HepG2 (cell line): ENCODE measurements around the gene GPATCH3. TPM values are rescaled to one million over a fixed set of nuclear protein-coding genes. Genes with fewer than 3 reads are reported as not detected.
A peak's percentile ranks its signal among the peaks of the same experiment; 100 is the strongest.

ENCODE experiments used
- ARID2 ChIP-seq: sonication (generic); formaldehyde crosslinking; IDR thresholded peaks from 2 replicates; pipeline ENCODE4 v1.8.1; 2022; ENCODE audit warnings: mild to moderate bottlenecking, missing genetic modification reagents, borderline replicate concordance
- ASH2L ChIP-seq: fragments of 300-600, 200-600 bp; sonication (generic); IDR thresholded peaks from 2 replicates; pipeline ENCODE4 v1.7.0; 2017; ENCODE audit warnings: low read depth, mild to moderate bottlenecking, moderate library complexity, mixed read lengths, low read length; ENCODE audit not compliant: insufficient read length
- CAMTA2 ChIP-seq: sonication (generic); formaldehyde crosslinking; IDR thresholded peaks from 2 replicates; pipeline ENCODE4 v1.4.0; 2020; ENCODE audit warnings: mild to moderate bottlenecking, missing genetic modification reagents, borderline replicate concordance
- CSRNP2 ChIP-seq: sonication (generic); formaldehyde crosslinking; conservative IDR thresholded peaks from 2 replicates; pipeline ENCODE4 v1.8.0; 2022; ENCODE audit warnings: low read depth, missing genetic modification reagents
- HNRNPH1 ChIP-seq: fragments of 200-400 bp; formaldehyde crosslinking; optimal IDR thresholded peaks from 2 replicates; pipeline ENCODE3; 2017; ENCODE audit warnings: mild to moderate bottlenecking, low read depth, low read length
- KLF11 ChIP-seq: IDR thresholded peaks from 2 replicates; pipeline ENCODE4 v1.6.1; 2016; ENCODE audit warnings: missing compliant biosample characterization
- NFKBIZ ChIP-seq: IDR thresholded peaks from 2 replicates; pipeline ENCODE4 v1.6.1; 2018; ENCODE audit warnings: missing genetic modification reagents, missing compliant biosample characterization
- NFYB ChIP-seq: sonication (generic); formaldehyde crosslinking; IDR thresholded peaks from 2 replicates; pipeline ENCODE4 v1.4.0; 2020; ENCODE audit warnings: missing genetic modification reagents
- NKX3-1 ChIP-seq: sonication (generic); formaldehyde crosslinking; IDR thresholded peaks from 2 replicates; pipeline ENCODE4 v1.5.0; 2020; ENCODE audit warnings: missing genetic modification reagents
- PHB2 ChIP-seq: fragments of 450-650 bp; IDR thresholded peaks from 2 replicates; pipeline ENCODE4 v1.6.1; 2018; ENCODE audit not compliant: partially characterized antibody
- POGZ ChIP-seq: sonication (generic); formaldehyde crosslinking; IDR thresholded peaks from 2 replicates; pipeline ENCODE4 v1.4.0; 2020; ENCODE audit warnings: mild to moderate bottlenecking, missing genetic modification reagents
- PTBP1 ChIP-seq: fragments of 200-400 bp; formaldehyde crosslinking; IDR thresholded peaks from 2 replicates; pipeline ENCODE4 v1.6.1; 2018; ENCODE audit warnings: low read length, low read depth; ENCODE audit not compliant: poor library complexity, severe bottlenecking
- SCMH1 ChIP-seq: sonication (generic); formaldehyde crosslinking; IDR thresholded peaks from 2 replicates; pipeline ENCODE4 v1.9.0; 2021; ENCODE audit warnings: missing genetic modification reagents, mild to moderate bottlenecking, borderline replicate concordance
- SETDB1 ChIP-seq: sonication (generic); formaldehyde crosslinking; IDR thresholded peaks from 2 replicates; pipeline ENCODE4 v1.5.1; 2020; ENCODE audit warnings: missing genetic modification reagents, mild to moderate bottlenecking, borderline replicate concordance
- SMAD1 ChIP-seq: sonication (generic); formaldehyde crosslinking; IDR thresholded peaks from 2 replicates; pipeline ENCODE4 v1.4.0; 2020; ENCODE audit warnings: missing genetic modification reagents, low read depth, mild to moderate bottlenecking, borderline replicate concordance
- SNAI1 ChIP-seq: sonication (generic); formaldehyde crosslinking; IDR thresholded peaks from 2 replicates; pipeline ENCODE4 v1.5.0; 2020; ENCODE audit warnings: mild to moderate bottlenecking, missing genetic modification reagents, borderline replicate concordance
- SP5 ChIP-seq: IDR thresholded peaks from 2 replicates; pipeline ENCODE4 v1.6.1; 2016; ENCODE audit warnings: low read depth, borderline replicate concordance
- TCF7 ChIP-seq: sonication (generic); IDR thresholded peaks from 2 replicates; pipeline ENCODE4 v1.6.1; 2016; ENCODE audit warnings: antibody characterized with exemption, low read depth
- ZBTB2 ChIP-seq: sonication (generic); formaldehyde crosslinking; IDR thresholded peaks from 2 replicates; pipeline ENCODE4 v1.8.0; 2022; ENCODE audit warnings: low read depth, missing genetic modification reagents
- ZNF326 ChIP-seq: sonication (generic); formaldehyde crosslinking; IDR thresholded peaks from 2 replicates; pipeline ENCODE4 v1.4.0; 2020; ENCODE audit warnings: missing genetic modification reagents, borderline replicate concordance
- ZNF431 ChIP-seq: sonication (generic); formaldehyde crosslinking; IDR thresholded peaks from 2 replicates; pipeline ENCODE4 v1.9.0; 2022; ENCODE audit warnings: missing genetic modification reagents, low read depth, mild to moderate bottlenecking, borderline replicate concordance
- ZNF879 ChIP-seq: sonication (generic); formaldehyde crosslinking; IDR thresholded peaks from 2 replicates; pipeline ENCODE4 v1.8.1; 2023; ENCODE audit warnings: missing genetic modification reagents
- polyA plus RNA-seq, 8 experiments: library from polyadenylated mRNA; depleted of rRNA in 3 of 8; stranded (reverse) in 7 of 8; unstranded in 1 of 8; fragments of >200 nt; fragmentation: Illumina TruSeq in 4 of 8; extraction: Trizol in 4 of 8; gene quantifications; 2 replicates each; pipeline versions ENCODE4 v1.2.1 to v1.2.3, GENCODE V29; 2011 to 2016; ENCODE audit warnings: low read depth in 4 of 8, missing spikeins in 1 of 8, mixed read lengths in 1 of 8; ENCODE audit not compliant: insufficient read depth in 1 of 8
- total RNA-seq, 5 experiments: library from RNA; depleted of rRNA; stranded (reverse); fragments of >200 nt; fragmentation: Illumina TruSeq; extraction: Trizol; gene quantifications; 2 replicates each; pipeline ENCODE4 v1.2.3, GENCODE V29; 2016; ENCODE audit warnings: low read depth in 1 of 5
- TF ChIP-seq, protein P1 (sequence below): IDR thresholded peaks from 2 replicates; pipeline ENCODE4 v1.6.1; 2016; ENCODE audit warnings: missing biosample characterization, missing genetic modification reagents, low read depth

Gene GPATCH3
- total and polyA plus RNA-seq, 2 of the 13 experiments (the other 11 are each of a cell fraction or from before 2014, with no cell fraction given): 8.3 to 11.0 TPM

- TF ChIP-seq ASH2L (no peak), ZBTB2 (no peak), SP5 (CRISPR knock-in tag) (no peak; the same call in 1 of the 2 replicates), SNAI1 (peak; percentile 83), SCMH1 (CRISPR knock-in tag) (no peak), CAMTA2 (peak; percentile 85; the same call in 1 of the 2 replicates), SETDB1 (CRISPR knock-in tag) (no peak), ZNF431 (CRISPR knock-in tag) (peak; percentile 53; the same call in 1 of the 2 replicates), NKX3-1 (CRISPR knock-in tag) (peak; percentile 85; the same call in 1 of the 2 replicates), NFKBIZ (CRISPR knock-in tag) (0 out of 2 replicates have a peak, but pooled peaks have one; percentile 14), NFYB (CRISPR knock-in tag) (peak; percentile 94), ARID2 (CRISPR knock-in tag) (peak; percentile 69; the same call in 1 of the 2 replicates), ZNF879 (CRISPR knock-in tag) (peak; percentile 90; the same call in 1 of the 2 replicates), KLF11 (CRISPR knock-in tag) (no peak; the same call in 1 of the 2 replicates), PHB2 (no peak), ZNF326 (CRISPR knock-in tag) (no peak), TCF7 (no peak), HNRNPH1 (no peak), PTBP1 (no peak), CSRNP2 (CRISPR knock-in tag) (no peak; the same call in 1 of the 2 replicates), SMAD1 (CRISPR knock-in tag) (no peak; the same call in 1 of the 2 replicates), POGZ (CRISPR knock-in tag) (peak; percentile 73)
- TF ChIP-seq, protein P1, sequence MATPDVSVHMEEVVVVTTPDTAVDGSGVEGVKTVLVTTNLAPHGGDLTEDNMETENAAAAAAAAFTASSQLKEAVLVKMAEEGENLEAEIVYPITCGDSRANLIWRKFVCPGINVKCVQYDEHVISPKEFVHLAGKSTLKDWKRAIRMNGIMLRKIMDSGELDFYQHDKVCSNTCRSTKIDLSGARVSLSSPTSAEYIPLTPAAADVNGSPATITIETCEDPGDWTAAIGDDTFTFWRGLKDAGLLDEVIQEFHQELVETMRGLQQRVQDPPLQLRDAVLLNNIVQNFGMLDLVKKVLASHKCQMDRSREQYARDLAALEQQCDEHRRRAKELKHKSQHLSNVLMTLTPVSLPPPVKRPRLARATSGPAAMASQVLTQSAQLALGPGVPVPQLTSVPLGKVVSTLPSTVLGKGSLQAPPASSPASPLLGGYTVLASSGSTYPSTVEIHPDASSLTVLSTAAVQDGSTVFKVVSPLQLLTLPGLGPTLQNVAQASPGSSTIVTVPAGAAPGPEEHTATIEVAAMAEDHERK (CRISPR knock-in tag): peak; percentile 20; the same call in 1 of the 2 replicates
Observed at GRCh38 chr1:26921540-26922430, 21.5 kb upstream of the GPATCH3 start, which contains the start of gene NUDC (continued).
